ENCODE results near the gene ARG2.

Gene ARG2

DNA sequence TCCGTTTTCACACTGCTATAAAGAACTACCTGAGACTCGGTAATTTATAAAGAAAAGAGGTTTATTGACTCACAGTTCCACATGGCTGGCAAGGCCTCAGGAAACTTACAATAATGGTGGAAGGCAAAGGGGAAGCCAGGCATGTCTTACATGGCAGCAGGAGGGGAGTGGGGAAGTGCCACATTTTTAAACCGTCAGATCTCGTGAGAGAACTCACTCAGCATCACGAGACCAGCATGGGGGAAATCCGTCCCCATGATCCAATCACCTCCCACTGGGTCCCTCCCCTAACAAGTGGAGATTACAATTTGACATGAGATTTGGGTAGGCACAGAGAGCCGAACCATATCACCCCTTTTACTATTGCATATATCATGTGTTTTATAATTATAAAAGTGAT is 17.6 kb upstream of the ARG2 start:
- DNase-seq (ENCODE audit: low read depth in 2 of 2), result no peak
- H3K4me3 ChIP-seq (replicated peaks in 1 of 2; ENCODE audit: low read depth in 2 of 2, low read length in 2 of 2), result no peak overlapping the region
- TF ChIP-seq, protein P1, sequence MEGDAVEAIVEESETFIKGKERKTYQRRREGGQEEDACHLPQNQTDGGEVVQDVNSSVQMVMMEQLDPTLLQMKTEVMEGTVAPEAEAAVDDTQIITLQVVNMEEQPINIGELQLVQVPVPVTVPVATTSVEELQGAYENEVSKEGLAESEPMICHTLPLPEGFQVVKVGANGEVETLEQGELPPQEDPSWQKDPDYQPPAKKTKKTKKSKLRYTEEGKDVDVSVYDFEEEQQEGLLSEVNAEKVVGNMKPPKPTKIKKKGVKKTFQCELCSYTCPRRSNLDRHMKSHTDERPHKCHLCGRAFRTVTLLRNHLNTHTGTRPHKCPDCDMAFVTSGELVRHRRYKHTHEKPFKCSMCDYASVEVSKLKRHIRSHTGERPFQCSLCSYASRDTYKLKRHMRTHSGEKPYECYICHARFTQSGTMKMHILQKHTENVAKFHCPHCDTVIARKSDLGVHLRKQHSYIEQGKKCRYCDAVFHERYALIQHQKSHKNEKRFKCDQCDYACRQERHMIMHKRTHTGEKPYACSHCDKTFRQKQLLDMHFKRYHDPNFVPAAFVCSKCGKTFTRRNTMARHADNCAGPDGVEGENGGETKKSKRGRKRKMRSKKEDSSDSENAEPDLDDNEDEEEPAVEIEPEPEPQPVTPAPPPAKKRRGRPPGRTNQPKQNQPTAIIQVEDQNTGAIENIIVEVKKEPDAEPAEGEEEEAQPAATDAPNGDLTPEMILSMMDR (IDR thresholded peaks at IDR 0.05; ENCODE audit: low read depth, low read length), result no peak

DNA sequence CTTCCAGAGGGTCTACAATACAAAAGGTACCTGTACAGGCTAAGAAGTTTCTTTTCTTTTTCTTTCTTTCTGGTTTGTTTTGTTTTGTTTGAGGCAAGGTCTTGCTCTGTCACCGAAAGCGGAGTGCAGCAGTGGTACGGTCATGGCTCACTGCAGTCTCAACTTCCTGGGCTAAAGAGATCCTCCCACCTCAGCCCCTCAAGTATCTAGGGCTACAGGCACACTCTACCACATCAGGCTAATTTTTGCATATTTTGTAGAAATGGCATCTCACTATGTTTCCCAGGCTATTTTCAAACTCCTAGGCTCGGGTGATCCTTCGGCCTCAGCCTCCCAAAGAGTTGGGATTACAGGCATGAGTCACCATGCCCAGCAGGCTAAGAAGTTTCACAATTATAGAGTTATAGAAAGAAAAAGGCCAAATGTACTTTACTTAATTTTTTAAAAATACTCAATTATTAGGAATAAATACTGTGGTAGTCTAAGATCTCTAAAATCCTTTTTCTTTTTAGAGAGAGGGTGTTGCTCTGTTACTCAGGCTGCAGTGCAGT is 16.6 kb upstream of the ARG2 start:
- TF ChIP-seq, protein P1 (IDR thresholded peaks at IDR 0.05; ENCODE audit: low read depth, low read length), result no peak
- H3K4me3 ChIP-seq (replicated peaks in 1 of 2; ENCODE audit: low read depth in 2 of 2, low read length in 2 of 2), result no peak overlapping the region

DNA sequence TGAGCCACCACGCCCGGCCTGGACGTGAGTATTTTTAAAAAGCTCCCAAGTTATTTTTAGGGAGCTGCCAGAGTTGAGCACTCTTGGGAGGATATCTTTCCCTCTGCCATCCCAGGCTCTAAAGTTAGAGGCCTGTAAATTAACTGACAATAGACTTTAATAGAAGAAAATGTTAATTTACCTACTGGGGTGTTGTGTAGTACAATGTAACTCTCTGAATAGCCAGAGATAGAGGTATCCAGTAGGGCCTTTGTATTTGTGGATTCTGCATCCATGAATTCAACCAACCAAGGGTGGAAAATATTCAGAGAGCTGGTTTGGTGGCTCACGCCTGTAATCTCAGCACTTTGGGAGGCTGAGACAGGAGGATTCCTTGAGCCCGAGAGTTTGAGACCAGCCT is 12.1 kb upstream of the ARG2 start:
- TF ChIP-seq, protein P1 (IDR thresholded peaks at IDR 0.05; ENCODE audit: low read depth, low read length), result no peak
- no peak overlapping the region for H3K4me3 ChIP-seq (replicated peaks in 1 of 2; ENCODE audit: low read depth in 2 of 2, low read length in 2 of 2)
- no peak for DNase-seq (ENCODE audit: low read depth in 2 of 2)

More for the DNA sequence above, 16.6 kb upstream of the ARG2 start:
- no peak for DNase-seq (ENCODE audit: low read depth in 2 of 2)

DNA sequence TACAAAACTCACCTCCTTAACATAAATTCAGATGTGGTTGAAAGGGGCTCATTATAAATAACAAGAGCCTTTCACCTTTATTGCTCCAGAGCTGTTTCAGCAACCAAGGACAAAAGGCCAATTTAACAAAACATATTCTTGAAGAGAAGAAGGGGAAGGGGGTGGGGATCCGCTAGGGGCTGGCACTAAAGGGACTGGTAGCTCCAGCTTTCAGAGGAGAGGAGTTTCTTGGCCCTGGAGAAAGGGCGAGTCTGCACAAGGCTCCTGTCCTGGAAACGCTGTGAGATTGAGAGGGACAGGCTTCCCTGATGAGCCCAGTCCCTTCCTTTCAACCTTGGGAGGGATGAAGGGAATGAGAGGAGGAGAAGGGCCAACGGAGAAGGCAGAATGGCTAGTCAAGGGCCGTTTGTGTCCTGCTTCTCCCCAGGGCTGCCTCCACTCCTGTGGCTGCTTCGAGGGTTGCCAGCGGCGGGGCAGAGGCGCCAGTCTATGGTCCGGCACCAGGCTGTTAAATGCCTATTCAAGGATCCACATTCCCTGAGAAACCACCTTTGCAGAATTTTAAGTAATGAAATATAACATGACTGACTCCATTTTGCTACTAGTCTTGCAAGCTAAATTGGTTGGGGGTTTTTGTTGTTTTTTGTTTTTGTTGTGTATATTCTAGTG is 9.9 kb upstream of the ARG2 start:
- no peak overlapping the region for H3K4me3 ChIP-seq (replicated peaks in 1 of 2; ENCODE audit: low read depth in 2 of 2, low read length in 2 of 2)
- TF ChIP-seq, protein P1 (IDR thresholded peaks at IDR 0.05; ENCODE audit: low read depth, low read length), result no peak
- no peak for DNase-seq (ENCODE audit: low read depth in 2 of 2)

DNA sequence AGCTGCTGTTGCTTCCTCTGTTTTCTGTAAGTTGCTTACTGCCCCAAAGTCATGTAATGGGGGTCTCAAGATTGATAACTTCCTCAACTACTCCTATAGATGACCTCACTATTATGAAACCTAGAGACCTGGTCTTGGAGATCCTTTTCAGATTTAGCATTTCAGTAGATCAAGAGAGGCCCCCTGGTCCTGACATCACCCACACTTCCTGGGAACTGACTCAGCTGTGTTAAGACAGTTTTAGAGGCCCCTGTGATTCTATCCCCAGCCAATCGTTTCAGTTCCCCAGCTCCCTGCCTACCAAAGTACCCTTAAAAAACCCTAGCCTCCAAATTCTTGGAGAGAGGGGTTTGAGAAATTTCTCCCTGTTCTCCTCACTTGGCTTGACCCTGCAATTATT is 9.2 kb upstream of the ARG2 start:
- H3K4me3 ChIP-seq (replicated peaks in 1 of 2; ENCODE audit: low read depth in 2 of 2, low read length in 2 of 2), result no peak overlapping the region
- DNase-seq (ENCODE audit: low read depth in 2 of 2), result no peak
- TF ChIP-seq, protein P1 (IDR thresholded peaks at IDR 0.05; ENCODE audit: low read depth, low read length), result no peak

DNA sequence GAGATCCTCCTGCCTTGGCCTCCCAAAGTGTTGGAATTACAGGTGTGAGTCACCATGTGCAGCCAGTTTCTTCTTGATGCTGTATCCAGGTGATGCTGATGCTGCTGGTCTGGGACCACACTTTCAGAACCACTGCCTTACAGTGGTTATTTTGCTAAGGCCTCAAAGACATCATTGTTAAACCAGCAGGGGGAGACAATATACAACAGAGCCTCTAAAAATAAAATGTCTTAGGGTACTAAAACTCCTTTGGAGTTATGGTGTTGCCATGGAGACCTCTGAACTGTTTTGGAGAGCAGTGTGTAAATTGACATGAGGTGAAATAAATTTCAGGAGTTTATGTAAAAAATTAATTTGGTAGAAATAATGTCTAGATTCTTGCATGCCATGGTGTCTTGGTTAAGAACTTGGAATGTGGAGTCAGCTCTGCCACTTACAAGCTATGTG is 1.1 kb upstream of the ARG2 start:
- H3K4me3 ChIP-seq (replicated peaks in 1 of 2; ENCODE audit: low read depth in 2 of 2, low read length in 2 of 2), result no peak overlapping the region
- peak; percentile 89 to 92 for DNase-seq (ENCODE audit: low read depth in 2 of 2)

More for the DNA sequence above, 1.1 kb upstream of the ARG2 start:
- TF ChIP-seq, protein P1 (IDR thresholded peaks at IDR 0.05; ENCODE audit: low read depth, low read length), result peak; percentile 58

Data from cardiac fibroblast (primary cell).